Measurements from ENCODE around the gene WDR86.

The WDR86 gene

GRCh38 chr7:151435103-151435916 is 25.5 kb upstream of the WDR86 start:
- DNase-seq (ENCODE audit: low spot score in 2 of 2) (no peak), ATAC-seq (ENCODE audit: low read depth) (no peak)
- peaks cover 11% of the 10 kb centered on the region for H3K27me3 Mint-ChIP-seq
- no peaks in the 10 kb centered on the region for H3K9me3 Mint-ChIP-seq
- no peaks in the 10 kb centered on the region for H3K36me3 Mint-ChIP-seq
- H3K4me1 Mint-ChIP-seq, result peaks cover 5% of the 10 kb centered on the region
- no peak overlapping the region for H3K4me3 Mint-ChIP-seq
- H3K27ac Mint-ChIP-seq, result no peak overlapping the region

- no peaks in the 10 kb centered on the region for H3K9me3 Mint-ChIP-seq
- no peaks in the 10 kb centered on the region for H3K36me3 Mint-ChIP-seq
- H3K27me3 Mint-ChIP-seq, result peaks cover 8% of the 10 kb centered on the region
- no peak overlapping the region for H3K4me3 Mint-ChIP-seq
- H3K4me1 Mint-ChIP-seq, result peaks cover 12% of the 10 kb centered on the region
- DNase-seq (ENCODE audit: low spot score in 2 of 2) (no peak), ATAC-seq (ENCODE audit: low read depth) (no peak)
- H3K27ac Mint-ChIP-seq, result no peak overlapping the region
Measured at GRCh38 chr7:151434549-151434948, 24.7 kb upstream of the WDR86 start.

- Mint-ChIP-seq H3K36me3 (no peaks in the 10 kb centered on the region), H3K9me3 (no peaks in the 10 kb centered on the region), H3K4me1 (peaks cover 13% of the 10 kb centered on the region), H3K27ac (no peak overlapping the region), H3K27me3 (peaks cover 8% of the 10 kb centered on the region), H3K4me3 (no peak overlapping the region)
- no peak for ATAC-seq (ENCODE audit: low read depth)
- DNase-seq (ENCODE audit: low spot score in 2 of 2), result no peak
Measured at GRCh38 chr7:151433721-151434400, 24.0 kb upstream of the WDR86 start.

GRCh38 chr7:151432658-151433521 is 23.1 kb upstream of the WDR86 start:
- peak; percentile 74 for ATAC-seq (ENCODE audit: low read depth)
- DNase-seq (ENCODE audit: low spot score in 2 of 2), result peak in 1 of 2 donors; percentile 13
- H3K9me3 Mint-ChIP-seq, result no peaks in the 10 kb centered on the region
- peaks cover 5% of the 10 kb centered on the region for H3K27me3 Mint-ChIP-seq
- no peak overlapping the region for H3K4me3 Mint-ChIP-seq
- peaks cover 13% of the 10 kb centered on the region for H3K4me1 Mint-ChIP-seq
- no peaks in the 10 kb centered on the region for H3K36me3 Mint-ChIP-seq
- no peak overlapping the region for H3K27ac Mint-ChIP-seq

- DNase-seq (ENCODE audit: low spot score in 2 of 2), result no peak
- Mint-ChIP-seq H3K27me3 (peaks cover 5% of the 10 kb centered on the region), H3K27ac (no peak overlapping the region), H3K36me3 (no peaks in the 10 kb centered on the region), H3K4me1 (peaks cover 13% of the 10 kb centered on the region), H3K4me3 (no peak overlapping the region), H3K9me3 (no peaks in the 10 kb centered on the region)
- ATAC-seq (ENCODE audit: low read depth), result no peak
Measured at GRCh38 chr7:151431768-151432311, 22.0 kb upstream of the WDR86 start.

- no peak overlapping the region for H3K27ac Mint-ChIP-seq
- H3K4me3 Mint-ChIP-seq, result no peak overlapping the region
- H3K27me3 Mint-ChIP-seq, result peaks cover 6% of the 10 kb centered on the region
- H3K36me3 Mint-ChIP-seq, result no peaks in the 10 kb centered on the region
- H3K9me3 Mint-ChIP-seq, result no peaks in the 10 kb centered on the region
- ATAC-seq (ENCODE audit: low read depth) (no peak), DNase-seq (ENCODE audit: low spot score in 2 of 2) (no peak)
- H3K4me1 Mint-ChIP-seq, result peaks cover 13% of the 10 kb centered on the region
Measured at GRCh38 chr7:151431281-151431767, 21.5 kb upstream of the WDR86 start.

GRCh38 chr7:151430391-151431205 is 20.8 kb upstream of the WDR86 start:
- Mint-ChIP-seq H3K4me3 (no peak overlapping the region), H3K27me3 (peaks cover 6% of the 10 kb centered on the region), H3K27ac (no peak overlapping the region), H3K4me1 (peaks cover 13% of the 10 kb centered on the region), H3K36me3 (no peaks in the 10 kb centered on the region), H3K9me3 (no peaks in the 10 kb centered on the region)
- no peak for ATAC-seq (ENCODE audit: low read depth)
- no peak for DNase-seq (ENCODE audit: low spot score in 2 of 2)

GRCh38 chr7:151429560-151430331 is 19.9 kb upstream of the WDR86 start:
- Mint-ChIP-seq H3K27me3 (peaks cover 6% of the 10 kb centered on the region), H3K4me3 (no peak overlapping the region), H3K9me3 (no peaks in the 10 kb centered on the region), H3K4me1 (peaks cover 13% of the 10 kb centered on the region), H3K36me3 (no peaks in the 10 kb centered on the region), H3K27ac (no peak overlapping the region)
- DNase-seq (ENCODE audit: low spot score in 2 of 2), result no peak
- ATAC-seq (ENCODE audit: low read depth), result peak; percentile 53

- peaks cover 13% of the 10 kb centered on the region for H3K4me1 Mint-ChIP-seq
- no peak for ATAC-seq (ENCODE audit: low read depth)
- no peak overlapping the region for H3K27ac Mint-ChIP-seq
Measured at GRCh38 chr7:151429237-151429559, 19.4 kb upstream of the WDR86 start.

GRCh38 chr7:151428378-151429236 is 18.8 kb upstream of the WDR86 start:
- no peaks in the 10 kb centered on the region for H3K36me3 Mint-ChIP-seq
- H3K27me3 Mint-ChIP-seq, result peaks cover 5% of the 10 kb centered on the region
- H3K4me1 Mint-ChIP-seq, result peaks cover 13% of the 10 kb centered on the region
- H3K4me3 Mint-ChIP-seq, result no peak overlapping the region
- ATAC-seq (ENCODE audit: low read depth) (no peak), DNase-seq (ENCODE audit: low spot score in 2 of 2) (no peak)
- no peaks in the 10 kb centered on the region for H3K9me3 Mint-ChIP-seq
- no peak overlapping the region for H3K27ac Mint-ChIP-seq

More at GRCh38 chr7:151429237-151429559, 19.4 kb upstream of the WDR86 start:
- Mint-ChIP-seq H3K36me3 (no peaks in the 10 kb centered on the region), H3K9me3 (no peaks in the 10 kb centered on the region), H3K4me3 (no peak overlapping the region), H3K27me3 (peaks cover 6% of the 10 kb centered on the region)
- DNase-seq (ENCODE audit: low spot score in 2 of 2), result no peak

- peaks cover 5% of the 10 kb centered on the region for H3K27me3 Mint-ChIP-seq
- H3K9me3 Mint-ChIP-seq, result no peaks in the 10 kb centered on the region
- DNase-seq (ENCODE audit: low spot score in 2 of 2), result no peak
- ATAC-seq (ENCODE audit: low read depth), result no peak
- H3K4me3 Mint-ChIP-seq, result no peak overlapping the region
- H3K27ac Mint-ChIP-seq, result no peak overlapping the region
- no peaks in the 10 kb centered on the region for H3K36me3 Mint-ChIP-seq
- peaks cover 11% of the 10 kb centered on the region for H3K4me1 Mint-ChIP-seq
Measured at GRCh38 chr7:151427705-151428377, 18.0 kb upstream of the WDR86 start.
